Smooth muscle cell (in vitro differentiated cells): ENCODE measurements around the gene SCAI. TPM values are rescaled to one million over a fixed set of nuclear protein-coding genes. Genes with fewer than 3 reads are reported as not detected.
"Not testable (repeated sequence)": the region's sequence is repeated elsewhere in the genome, so short reads cannot be mapped to it uniquely, and the experiment has no call there.

Experiments used
- DNase-seq: peaks from one replicate; lab custom pipeline; 2025; ENCODE audit not compliant: unreplicated experiment; lab: John Stamatoyannopoulos, UW
- H2AFZ ChIP-seq: fragments of 200-600 bp; sonication (generic); 2 replicates; pipeline ENCODE4 v1.6.0; 2016; ENCODE audit warnings: antibody characterized with exemption, low read depth, mild to moderate bottlenecking
- H3F3A ChIP-seq: fragments of 200-600 bp; sonication (generic); 2 replicates; pipeline ENCODE4 v1.6.0; 2017; ENCODE audit warnings: antibody characterized with exemption, low read depth
- H3K27ac ChIP-seq: fragments of 200-600 bp; sonication (generic); 2 replicates; pipeline ENCODE4 v1.5.1; 2016; ENCODE audit warnings: low read depth, mild to moderate bottlenecking
- H3K27me3 ChIP-seq: fragments of 200-600 bp; sonication (generic); 2 replicates; pipeline ENCODE4 v1.6.1; 2016; ENCODE audit warnings: low read depth, mild to moderate bottlenecking
- H3K36me3 ChIP-seq: fragments of 200-600 bp; sonication (generic); 2 replicates; pipeline ENCODE4 v1.5.1; 2016; ENCODE audit warnings: low read depth
- H3K4me1 ChIP-seq: fragments of 200-600 bp; sonication (generic); 2 replicates; pipeline ENCODE4 v1.5.1; 2016; ENCODE audit warnings: low read depth
- H3K4me2 ChIP-seq: fragments of 200-600 bp; sonication (generic); 2 replicates; pipeline ENCODE4 v1.6.0; 2016; ENCODE audit warnings: mild to moderate bottlenecking
- H3K4me3 ChIP-seq: fragments of 200-600 bp; sonication (generic); 2 replicates; pipeline ENCODE4 v1.5.1; 2016; ENCODE audit warnings: mild to moderate bottlenecking
- H3K79me2 ChIP-seq: fragments of 200-600 bp; sonication (generic); 2 replicates; pipeline ENCODE4 v1.6.0; 2016; ENCODE audit warnings: low read depth, mild to moderate bottlenecking
- H3K9ac ChIP-seq: fragments of 200-600 bp; sonication (generic); 2 replicates; pipeline ENCODE4 v1.6.0; 2016; ENCODE audit warnings: low read depth
- H3K9me3 ChIP-seq: fragments of 200-600 bp; sonication (generic); replicated peaks from 2 replicates; pipeline ENCODE4 v1.5.1; 2016; ENCODE audit warnings: low read depth
- H4K20me1 ChIP-seq: fragments of 200-600 bp; sonication (generic); 2 replicates; pipeline ENCODE4 v1.6.0; 2016; ENCODE audit warnings: low read depth
- CTCF ChIP-seq: fragments of 200-600 bp; sonication (generic); IDR thresholded peaks from 2 replicates; pipeline ENCODE4 v1.5.1; 2017; ENCODE audit warnings: borderline replicate concordance, mild to moderate bottlenecking, antibody characterized with exemption; ENCODE audit not compliant: insufficient read depth, poor library complexity, severe bottlenecking
- WGBS: methylation state at CpG from one replicate; pipeline ENCODE4 v1.1.7; 2016; ENCODE audit warnings: low lambda C conversion rate; 5-methylcytosine and 5-hydroxymethylcytosine counted together
- polyA plus RNA-seq: library from polyadenylated mRNA; unstranded; fragments of >200 nt; fragmentation: Nextera tagmentation; extraction: Ambion mirVana; gene quantifications from 2 replicates; pipeline ENCODE4 v1.2.1, GENCODE V29; 2016
- total RNA-seq: library from RNA; depleted of rRNA; stranded (reverse); fragments of >200 nt; gene quantifications from 2 replicates; pipeline ENCODE4 v1.2.3, GENCODE V29; 2014

SCAI gene
- total and polyA plus RNA-seq, 2 experiments from 2014 or later = 0.81 to 8.4 TPM

GRCh38 chr9:125180876-125181275 lies 37.5 kb upstream of the SCAI start:
- Histone ChIP-seq H4K20me1 (peaks cover 97% of the 10 kb centered on the region), H2AFZ (no peak overlapping the region), H3K27me3 (no peaks in the 10 kb centered on the region), H3K27ac (no peak overlapping the region), H3K4me3 (no peak overlapping the region), H3K9me3 (no peaks in the 10 kb centered on the region), H3K79me2 (peaks cover 98% of the 10 kb centered on the region), H3K9ac (no peak overlapping the region), H3K4me1 (no peaks in the 10 kb centered on the region), H3K36me3 (no peaks in the 10 kb centered on the region), H3K4me2 (no peak overlapping the region), H3F3A (no peaks in the 10 kb centered on the region)
- 94% methylated on average over 9 of the region's 9 CpGs for WGBS
- no peak for DNase-seq
- no peak for TF ChIP-seq CTCF

- peaks cover 96% of the 10 kb centered on the region for H4K20me1 ChIP-seq
Observed at GRCh38 chr9:125179776-125180175, 36.4 kb upstream of the SCAI start.

GRCh38 chr9:125177888-125178287 lies 34.6 kb upstream of the SCAI start:
- no peak overlapping the region for H3K9ac ChIP-seq
- H3K27ac ChIP-seq = no peak overlapping the region

More at GRCh38 chr9:125179776-125180175, 36.4 kb upstream of the SCAI start:
- H3F3A ChIP-seq, H3K27ac ChIP-seq, H2AFZ ChIP-seq, H3K4me3 ChIP-seq, H3K9me3 ChIP-seq, H3K4me1 ChIP-seq, H3K36me3 ChIP-seq, H3K9ac ChIP-seq, DNase-seq, H3K4me2 ChIP-seq, H3K27me3 ChIP-seq: not testable (repeated sequence)
- WGBS = 100% methylated on average over 4 of the region's 4 CpGs
- peaks cover 97% of the 10 kb centered on the region for H3K79me2 ChIP-seq

GRCh38 chr9:125176636-125177035 lies 33.3 kb upstream of the SCAI start:
- H3K4me3 ChIP-seq = no peak overlapping the region
- 87% methylated on average over 3 of the region's 3 CpGs for WGBS
- no peak overlapping the region for H3K27ac ChIP-seq
- no peak for TF ChIP-seq CTCF
- H3K79me2 ChIP-seq = peaks cover 94% of the 10 kb centered on the region
- no peaks in the 10 kb centered on the region for H3F3A ChIP-seq
- no peak for DNase-seq
- no peak overlapping the region for H3K9ac ChIP-seq
- no peaks in the 10 kb centered on the region for H3K4me1 ChIP-seq
- no peaks in the 10 kb centered on the region for H3K27me3 ChIP-seq
- no peaks in the 10 kb centered on the region for H3K36me3 ChIP-seq
- H3K4me2 ChIP-seq = no peak overlapping the region
- no peak overlapping the region for H2AFZ ChIP-seq
- peaks cover 94% of the 10 kb centered on the region for H4K20me1 ChIP-seq
- H3K9me3 ChIP-seq = no peaks in the 10 kb centered on the region

More at GRCh38 chr9:125177888-125178287, 34.6 kb upstream of the SCAI start:
- H3K79me2 ChIP-seq = peaks cover 95% of the 10 kb centered on the region
- H4K20me1 ChIP-seq = peaks cover 94% of the 10 kb centered on the region
- H3K4me1 ChIP-seq = no peaks in the 10 kb centered on the region
- no peak overlapping the region for H3K4me2 ChIP-seq
- no peaks in the 10 kb centered on the region for H3K36me3 ChIP-seq
- H3K9me3 ChIP-seq = no peaks in the 10 kb centered on the region
- 96% methylated on average over 1 of the region's 1 CpG for WGBS
- H2AFZ ChIP-seq = no peak overlapping the region
- H3K4me3 ChIP-seq = no peak overlapping the region
- H3F3A ChIP-seq = no peaks in the 10 kb centered on the region
- no peak for DNase-seq
- H3K27me3 ChIP-seq = no peaks in the 10 kb centered on the region
- TF ChIP-seq CTCF = no peak
